Fibroblast of lung (primary cell): ENCODE data around the gene RNMT.

Experiments
- EZH2 ChIP-seq: IDR thresholded peaks from 2 replicates; pipeline ENCODE4 v1.5.1; 2012; ENCODE audit warnings: low read length, control low read depth, mild to moderate bottlenecking; ENCODE audit errors: missing control alignments
- TF ChIP-seq, protein P1 (sequence below), 2 donors: IDR thresholded peaks in 1 of 2; conservative IDR thresholded peaks in 1 of 2; 1 replicate in 1 of 2; 2 replicates in 1 of 2; pipeline ENCODE4 v1.5.1; 2011 to 2012; ENCODE audit warnings: low read length in 2 of 2, control low read depth in 1 of 2, inconsistent platforms in 1 of 2, low read depth in 1 of 2, mild to moderate bottlenecking in 1 of 2

DNA sequence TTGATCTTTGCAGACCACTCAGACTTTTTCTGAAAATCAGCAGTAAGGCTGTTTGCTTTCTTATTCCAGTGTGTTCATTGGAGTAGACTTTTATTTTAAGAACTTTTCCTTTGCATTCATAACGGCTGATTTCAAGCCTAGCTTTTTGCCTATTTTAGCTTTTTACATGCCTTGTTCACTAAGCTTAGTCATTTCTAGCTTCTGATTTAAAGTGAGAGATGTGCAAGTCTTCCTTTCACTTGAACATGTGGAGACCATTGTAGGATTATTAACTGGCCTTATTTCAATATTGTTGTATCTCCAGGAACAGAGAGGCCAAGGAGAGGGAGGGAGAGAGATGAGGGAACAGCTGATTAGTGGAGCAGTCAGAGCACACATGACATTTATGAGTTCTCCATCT, 32.1 kb downstream of the RNMT start:
- TF ChIP-seq, protein P1, sequence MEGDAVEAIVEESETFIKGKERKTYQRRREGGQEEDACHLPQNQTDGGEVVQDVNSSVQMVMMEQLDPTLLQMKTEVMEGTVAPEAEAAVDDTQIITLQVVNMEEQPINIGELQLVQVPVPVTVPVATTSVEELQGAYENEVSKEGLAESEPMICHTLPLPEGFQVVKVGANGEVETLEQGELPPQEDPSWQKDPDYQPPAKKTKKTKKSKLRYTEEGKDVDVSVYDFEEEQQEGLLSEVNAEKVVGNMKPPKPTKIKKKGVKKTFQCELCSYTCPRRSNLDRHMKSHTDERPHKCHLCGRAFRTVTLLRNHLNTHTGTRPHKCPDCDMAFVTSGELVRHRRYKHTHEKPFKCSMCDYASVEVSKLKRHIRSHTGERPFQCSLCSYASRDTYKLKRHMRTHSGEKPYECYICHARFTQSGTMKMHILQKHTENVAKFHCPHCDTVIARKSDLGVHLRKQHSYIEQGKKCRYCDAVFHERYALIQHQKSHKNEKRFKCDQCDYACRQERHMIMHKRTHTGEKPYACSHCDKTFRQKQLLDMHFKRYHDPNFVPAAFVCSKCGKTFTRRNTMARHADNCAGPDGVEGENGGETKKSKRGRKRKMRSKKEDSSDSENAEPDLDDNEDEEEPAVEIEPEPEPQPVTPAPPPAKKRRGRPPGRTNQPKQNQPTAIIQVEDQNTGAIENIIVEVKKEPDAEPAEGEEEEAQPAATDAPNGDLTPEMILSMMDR (conservative IDR thresholded peaks at IDR 0.05 in 1 of 2, IDR thresholded peaks at IDR 0.05 in 1 of 2; ENCODE audit: low read depth in 1 of 2, low read length in 2 of 2): no peak
- TF ChIP-seq EZH2: no peak
